Measurements from ENCODE around the gene PTBP2.
"Not testable (repeated sequence)": the region's sequence is repeated elsewhere in the genome, so short reads cannot be mapped to it uniquely, and the experiment has no call there.

Gene PTBP2

DNA sequence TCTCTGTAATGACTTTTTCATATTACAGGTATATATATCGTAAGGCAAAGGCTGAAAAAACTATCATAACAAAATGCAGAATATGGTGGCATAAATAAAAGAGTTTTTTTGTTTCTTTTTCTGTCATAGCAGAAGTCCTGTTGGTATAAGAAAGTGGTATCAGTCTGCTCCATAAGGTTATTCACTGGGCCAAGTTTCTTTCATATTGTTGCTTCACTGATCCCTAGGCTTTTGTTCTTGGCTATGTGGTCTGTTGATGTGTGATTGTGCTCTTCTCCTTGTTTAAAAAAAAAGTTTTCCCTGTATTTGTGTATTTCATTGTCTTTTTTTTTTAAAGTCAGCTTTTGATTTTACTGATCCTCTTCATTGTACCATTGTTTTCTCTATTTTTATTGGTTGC, 26.0 kb downstream of the PTBP2 start:
- TF ChIP-seq CTCF (IDR thresholded peaks at IDR 0.05; ENCODE audit: borderline replicate concordance, control extremely low read depth, extremely low read depth, insufficient read depth, missing control alignments), result no peak
- in situ Hi-C loops (cut with MboI; ENCODE audit: low sequenced_read_pairs, unreplicated experiment), result no loop called here
- no peak for DNase-seq (ENCODE audit: low spot score)

DNA sequence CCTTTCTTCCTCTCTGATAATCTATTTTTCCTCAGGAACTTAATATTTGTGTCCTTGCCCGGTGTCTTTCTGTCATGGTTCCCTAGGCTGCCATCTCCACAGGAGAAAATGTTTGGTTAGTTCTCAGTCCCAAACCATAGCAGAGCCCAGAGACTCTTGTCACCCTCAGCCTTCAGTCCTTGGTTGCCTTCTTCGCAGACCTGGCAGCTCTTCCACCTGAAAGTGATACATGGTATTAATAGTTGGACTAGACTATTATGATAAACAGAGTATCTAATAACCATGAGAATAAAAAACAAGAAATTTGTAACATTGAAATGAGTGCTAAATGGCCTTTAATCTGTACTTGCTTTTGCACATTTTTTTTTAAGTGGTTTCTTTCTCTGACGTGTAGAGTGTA, 26.5 kb downstream of the PTBP2 start:
- TF ChIP-seq CTCF (IDR thresholded peaks at IDR 0.05; ENCODE audit: borderline replicate concordance, control extremely low read depth, extremely low read depth, insufficient read depth, missing control alignments), result no peak
- DNase-seq (ENCODE audit: low spot score), result no peak
- in situ Hi-C loops (cut with MboI; ENCODE audit: low sequenced_read_pairs, unreplicated experiment), result no loop called here

DNA sequence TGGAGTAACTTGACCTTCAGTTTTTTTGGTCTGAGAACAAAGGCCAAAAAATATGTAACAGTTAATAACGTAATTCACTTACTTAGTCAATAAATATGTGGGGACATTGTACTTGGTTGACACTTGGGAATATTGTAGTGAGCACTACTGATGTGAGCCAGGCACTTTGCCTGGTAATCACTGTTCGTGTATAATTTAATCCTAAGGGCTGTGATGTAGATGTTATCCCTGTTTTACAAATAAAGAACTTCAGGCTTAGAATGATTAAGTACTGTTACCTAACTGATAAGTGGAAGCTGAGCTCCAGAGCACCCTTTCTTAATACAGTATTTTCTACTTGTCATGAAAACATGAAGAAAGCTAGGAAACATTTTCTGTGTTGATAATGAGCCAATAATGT, 28.0 kb downstream of the PTBP2 start:
- in situ Hi-C loops (cut with MboI; ENCODE audit: low sequenced_read_pairs, unreplicated experiment), result no loop called here
- TF ChIP-seq CTCF (IDR thresholded peaks at IDR 0.05; ENCODE audit: borderline replicate concordance, control extremely low read depth, extremely low read depth, insufficient read depth, missing control alignments), result no peak
- DNase-seq (ENCODE audit: low spot score), result no peak

DNA sequence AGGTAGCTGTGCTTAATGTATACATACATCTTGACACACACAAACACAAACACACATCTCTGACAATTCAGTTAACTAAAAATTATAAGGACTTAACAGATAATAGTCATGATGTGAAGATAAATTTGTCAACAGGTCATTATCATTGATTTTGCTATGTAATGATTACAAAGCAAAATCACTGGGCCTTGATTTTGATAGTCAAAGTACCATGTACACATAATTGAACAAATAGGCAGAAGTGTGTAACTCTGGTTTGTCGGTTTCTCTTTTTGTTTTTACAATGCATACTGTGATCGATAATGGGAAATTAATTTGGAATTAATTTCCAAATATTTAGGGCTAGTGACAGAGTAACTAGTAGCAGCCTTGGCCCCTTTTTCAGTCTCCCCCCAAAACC, 30.8 kb downstream of the PTBP2 start:
- no peak for DNase-seq (ENCODE audit: low spot score)
- in situ Hi-C loops (cut with MboI; ENCODE audit: low sequenced_read_pairs, unreplicated experiment), result no loop called here
- no peak for TF ChIP-seq CTCF (IDR thresholded peaks at IDR 0.05; ENCODE audit: borderline replicate concordance, control extremely low read depth, extremely low read depth, insufficient read depth, missing control alignments)

DNA sequence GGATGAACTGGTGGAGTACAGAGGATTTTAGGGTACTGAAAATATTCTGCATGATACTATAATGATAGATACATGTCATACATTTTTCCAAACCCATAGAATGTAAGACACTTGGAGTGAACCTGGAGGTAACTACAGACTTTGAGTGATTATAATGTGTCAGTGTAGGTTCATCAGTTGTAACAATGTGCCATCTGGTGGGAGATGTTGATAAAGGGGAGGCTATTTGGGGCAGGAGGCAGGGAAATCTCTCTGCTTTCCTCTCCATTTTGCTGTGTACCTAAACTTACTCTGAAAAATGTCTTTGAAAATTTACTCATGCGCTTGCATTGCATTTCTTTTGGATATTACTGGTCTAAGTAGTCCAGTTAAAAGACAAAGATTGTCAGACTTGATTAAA, 35.2 kb downstream of the PTBP2 start:
- in situ Hi-C loops (cut with MboI; ENCODE audit: low sequenced_read_pairs, unreplicated experiment), result no loop called here
- no peak for TF ChIP-seq CTCF (IDR thresholded peaks at IDR 0.05; ENCODE audit: borderline replicate concordance, control extremely low read depth, extremely low read depth, insufficient read depth, missing control alignments)
- DNase-seq (ENCODE audit: low spot score), result no peak

GRCh38 chr1:96762586-96762985, 41.0 kb downstream of the PTBP2 start:
- DNase-seq (ENCODE audit: low spot score); in situ Hi-C loops (cut with MboI; ENCODE audit: low sequenced_read_pairs, unreplicated experiment): not testable (repeated sequence)

DNA sequence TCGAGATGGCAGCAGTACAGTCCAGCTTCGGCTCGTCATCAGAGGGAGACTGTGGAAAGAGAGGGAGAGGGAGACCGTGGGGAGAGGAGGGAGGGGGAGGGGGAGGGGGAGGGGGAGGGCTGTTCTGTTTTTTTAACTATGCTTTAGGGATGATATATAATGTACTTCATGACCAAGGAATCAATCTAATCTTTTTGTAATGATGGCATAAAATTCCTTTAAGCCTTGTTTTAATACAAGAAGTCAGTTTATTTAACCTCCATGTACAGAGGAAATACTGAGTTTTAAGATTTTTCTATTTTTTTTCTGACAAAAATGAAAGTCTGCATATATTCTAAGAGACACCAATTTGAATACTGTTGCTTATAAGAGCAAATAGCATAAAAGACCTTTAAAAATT, 41.9 kb downstream of the PTBP2 start:
- TF ChIP-seq CTCF (IDR thresholded peaks at IDR 0.05; ENCODE audit: borderline replicate concordance, control extremely low read depth, extremely low read depth, insufficient read depth, missing control alignments), result no peak
- in situ Hi-C loops (cut with MboI; ENCODE audit: low sequenced_read_pairs, unreplicated experiment), result no loop called here
- DNase-seq (ENCODE audit: low spot score), result no peak
